ENCODE data around the gene PPP6R3.

DNA sequence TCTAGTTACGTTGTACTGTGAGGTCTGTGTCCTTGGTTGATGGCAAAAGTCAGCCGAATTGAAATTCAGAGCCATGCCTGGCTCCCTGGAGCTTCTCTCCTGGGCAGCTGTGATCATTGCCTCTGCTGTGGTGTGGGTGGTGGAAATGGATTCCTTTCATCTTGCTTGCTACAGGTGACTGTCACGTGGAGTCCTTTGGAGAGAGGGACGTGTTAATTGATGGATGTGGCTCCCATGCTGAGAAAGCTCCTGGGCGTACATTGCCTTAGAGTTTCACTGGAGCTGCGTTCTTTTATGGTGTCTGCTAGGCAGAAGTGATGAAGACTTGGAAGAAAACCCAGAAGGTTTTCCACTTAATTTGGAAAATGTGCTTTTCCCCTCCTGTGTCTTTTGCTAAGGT lies 41.9 kb upstream of the PPP6R3 start:
- no peak for TF ChIP-seq POLR2AphosphoS5 (IDR thresholded peaks at IDR 0.05; ENCODE audit: insufficient read depth in 1 of 2, low read depth in 1 of 2)
- no peak for TF ChIP-seq POLR2A (IDR thresholded peaks at IDR 0.05)

Measured in vagina (tissue), 2 donors.